CD4-positive, alpha-beta T cell treated with Interleukin-17A for 1 hour (primary cell): ENCODE data around the gene SYTL1.

Experiments
- DNase-seq: peaks from one replicate; pipeline ENCODE4 v3.0.0-alpha.2; 2020

The SYTL1 gene, protein sequence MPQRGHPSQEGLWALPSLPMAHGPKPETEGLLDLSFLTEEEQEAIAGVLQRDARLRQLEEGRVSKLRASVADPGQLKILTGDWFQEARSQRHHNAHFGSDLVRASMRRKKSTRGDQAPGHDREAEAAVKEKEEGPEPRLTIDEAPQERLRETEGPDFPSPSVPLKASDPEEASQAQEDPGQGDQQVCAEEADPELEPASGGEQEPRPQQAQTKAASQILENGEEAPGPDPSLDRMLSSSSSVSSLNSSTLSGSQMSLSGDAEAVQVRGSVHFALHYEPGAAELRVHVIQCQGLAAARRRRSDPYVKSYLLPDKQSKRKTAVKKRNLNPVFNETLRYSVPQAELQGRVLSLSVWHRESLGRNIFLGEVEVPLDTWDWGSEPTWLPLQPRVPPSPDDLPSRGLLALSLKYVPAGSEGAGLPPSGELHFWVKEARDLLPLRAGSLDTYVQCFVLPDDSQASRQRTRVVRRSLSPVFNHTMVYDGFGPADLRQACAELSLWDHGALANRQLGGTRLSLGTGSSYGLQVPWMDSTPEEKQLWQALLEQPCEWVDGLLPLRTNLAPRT

DNA sequence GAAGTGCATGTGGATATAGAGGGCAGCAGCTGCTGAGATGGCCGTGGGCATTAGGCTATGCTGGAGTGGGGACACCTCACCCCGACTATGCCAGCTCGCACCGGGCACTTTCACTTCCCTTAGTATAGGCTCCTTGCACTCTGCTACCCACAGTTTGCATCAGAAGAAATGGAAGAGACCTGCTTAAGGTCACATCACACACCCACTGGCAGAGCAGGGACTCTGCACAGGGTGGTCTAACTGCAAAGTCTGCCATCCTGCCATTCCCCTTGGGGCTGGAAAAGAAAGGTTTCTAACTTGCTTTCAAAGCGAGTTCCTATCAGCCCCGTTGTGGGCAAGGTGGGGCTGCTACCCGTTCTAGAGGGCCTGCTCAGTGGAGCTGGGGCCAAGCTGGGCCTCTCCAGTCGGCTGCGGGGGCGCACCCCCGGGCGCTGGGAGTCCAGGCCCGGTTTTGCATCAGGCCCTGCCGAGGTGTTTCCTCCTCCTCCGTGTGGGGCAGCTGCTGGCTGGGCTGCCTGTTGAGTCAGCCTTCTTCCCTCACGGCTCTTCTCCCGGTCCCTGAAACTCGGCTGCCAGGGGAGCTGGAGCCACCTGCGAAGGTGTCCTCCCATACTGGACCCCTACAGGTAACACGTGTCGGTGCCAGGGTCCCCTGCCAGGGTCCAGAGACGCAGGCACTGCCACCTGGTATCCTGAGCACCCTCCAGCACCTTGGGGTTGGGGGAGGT is at the start of gene SYTL1:
SYTL1 (plus strand) TSS at position 498 of the 728 bp plus-strand sequence. CDS start 3,313 bp downstream, outside the sequence.
- peak; percentile 69 for DNase-seq

DNA sequence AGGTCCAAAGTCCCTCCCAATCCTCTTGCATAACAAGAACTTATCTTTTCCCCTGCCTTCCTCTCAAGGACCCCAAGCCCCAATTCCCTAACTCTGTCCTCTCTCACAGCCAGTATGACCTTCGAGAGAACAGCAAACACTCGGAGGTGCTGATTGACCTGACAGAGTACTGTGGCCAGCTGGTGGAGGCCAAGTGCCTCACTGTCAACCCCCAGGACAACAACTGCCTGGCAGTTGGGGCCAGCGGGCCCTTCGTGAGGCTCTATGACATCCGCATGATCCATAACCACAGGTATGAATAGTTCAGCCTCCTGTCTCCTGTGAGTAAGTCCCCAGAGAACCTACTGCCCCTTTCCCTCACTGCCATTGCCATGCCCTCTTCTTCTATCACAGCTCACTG is 49.7 kb upstream of the SYTL1 start:
- DNase-seq, result no peak

DNA sequence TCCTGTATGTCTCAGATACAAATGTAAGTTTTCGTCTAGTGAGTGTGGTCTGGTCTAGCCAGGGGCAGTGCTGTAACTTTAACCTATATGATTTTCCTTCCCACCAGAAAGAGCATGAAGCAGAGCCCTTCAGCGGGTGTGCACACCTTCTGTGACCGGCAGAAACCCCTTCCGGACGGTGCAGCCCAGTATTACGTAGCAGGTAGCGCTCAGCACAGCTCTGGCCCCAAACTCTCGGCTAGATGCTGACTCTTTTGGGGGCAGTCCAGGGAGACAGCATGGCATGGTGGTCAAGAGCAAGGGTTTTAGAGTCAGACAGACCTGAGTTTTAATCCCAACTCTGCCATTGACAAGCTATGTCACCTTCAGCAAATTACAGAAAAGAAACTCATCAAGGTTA is 47.9 kb upstream of the SYTL1 start:
- no peak for DNase-seq

DNA sequence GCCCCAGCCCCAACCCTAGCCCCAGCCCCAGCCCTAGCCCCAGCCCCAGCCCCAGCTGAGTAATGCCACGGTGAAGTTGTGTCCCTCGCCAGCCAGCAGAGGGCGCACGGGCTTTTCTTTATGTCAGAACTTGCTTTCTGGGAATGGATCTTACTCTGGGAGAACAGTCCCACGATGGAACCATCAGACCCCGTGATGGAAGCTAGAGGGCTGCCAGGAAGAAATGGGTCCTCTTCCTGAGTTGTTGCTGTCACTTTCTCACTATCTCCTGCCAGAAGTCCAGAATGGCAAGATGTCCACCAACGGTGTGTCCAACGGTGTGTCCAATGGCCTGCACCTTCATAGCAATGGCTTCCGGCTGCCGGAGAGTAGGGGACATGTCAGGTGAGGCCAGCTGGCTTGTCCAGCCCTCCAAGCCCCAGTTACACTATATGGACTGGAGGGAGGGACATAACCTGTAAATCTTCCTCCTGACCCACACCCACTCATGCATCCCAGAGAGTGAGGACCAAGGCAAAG is 45.0 kb upstream of the SYTL1 start:
- DNase-seq, result peak; percentile 65

DNA sequence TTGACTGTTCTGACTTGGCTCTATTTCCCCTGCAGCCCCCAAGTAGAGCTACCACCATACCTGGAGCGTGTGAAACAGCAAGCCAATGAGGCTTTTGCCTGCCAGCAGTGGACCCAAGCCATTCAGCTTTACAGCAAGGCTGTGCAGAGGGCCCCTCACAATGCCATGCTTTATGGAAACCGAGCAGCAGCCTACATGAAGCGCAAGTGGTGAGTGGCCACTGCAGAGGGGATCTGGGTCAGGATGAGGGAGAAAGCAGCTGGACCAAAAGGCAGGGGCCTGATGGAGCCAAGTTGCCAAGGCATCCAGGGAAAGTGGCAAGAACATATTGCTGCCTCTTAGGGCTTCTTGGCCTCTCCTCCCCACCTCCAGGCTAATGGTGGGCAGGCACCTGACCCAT is 43.9 kb upstream of the SYTL1 start:
- DNase-seq, result no peak

DNA sequence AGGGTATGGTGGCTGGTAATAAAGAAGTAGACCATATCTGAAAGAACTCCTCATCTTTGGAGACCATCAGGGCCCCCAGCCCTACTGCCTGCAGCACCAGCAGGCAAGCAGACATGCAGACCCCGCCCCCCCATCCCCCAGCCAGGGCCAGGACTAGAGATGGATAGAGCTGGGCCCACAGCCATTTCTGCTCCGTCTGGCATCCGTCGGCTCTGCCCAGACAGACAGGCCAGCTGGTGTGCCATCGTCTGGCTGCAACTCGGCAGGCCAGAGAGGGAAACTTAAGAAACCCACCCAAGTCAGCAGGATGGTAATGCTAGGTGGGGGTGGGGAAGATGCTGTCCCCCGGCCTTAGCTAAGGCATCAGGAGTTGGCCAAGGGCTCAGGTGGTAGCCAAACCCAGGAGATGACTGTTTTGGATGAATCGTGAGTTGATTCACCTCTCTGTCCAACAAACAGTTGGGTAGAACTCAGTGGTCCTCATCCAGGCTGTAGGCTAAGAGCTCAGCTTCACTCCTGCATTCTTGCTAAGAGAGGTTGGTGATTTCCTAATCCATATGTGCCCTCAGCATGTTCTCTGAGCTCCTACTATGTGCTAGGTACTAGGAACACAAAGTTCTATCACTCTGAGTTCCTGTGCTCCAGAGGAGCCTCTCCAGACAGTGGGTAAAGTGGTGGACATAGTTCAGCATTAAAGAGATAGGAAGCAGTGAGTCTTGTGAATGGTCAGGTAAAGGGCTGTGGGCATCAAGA is 43.0 kb upstream of the SYTL1 start:
- DNase-seq, result no peak

DNA sequence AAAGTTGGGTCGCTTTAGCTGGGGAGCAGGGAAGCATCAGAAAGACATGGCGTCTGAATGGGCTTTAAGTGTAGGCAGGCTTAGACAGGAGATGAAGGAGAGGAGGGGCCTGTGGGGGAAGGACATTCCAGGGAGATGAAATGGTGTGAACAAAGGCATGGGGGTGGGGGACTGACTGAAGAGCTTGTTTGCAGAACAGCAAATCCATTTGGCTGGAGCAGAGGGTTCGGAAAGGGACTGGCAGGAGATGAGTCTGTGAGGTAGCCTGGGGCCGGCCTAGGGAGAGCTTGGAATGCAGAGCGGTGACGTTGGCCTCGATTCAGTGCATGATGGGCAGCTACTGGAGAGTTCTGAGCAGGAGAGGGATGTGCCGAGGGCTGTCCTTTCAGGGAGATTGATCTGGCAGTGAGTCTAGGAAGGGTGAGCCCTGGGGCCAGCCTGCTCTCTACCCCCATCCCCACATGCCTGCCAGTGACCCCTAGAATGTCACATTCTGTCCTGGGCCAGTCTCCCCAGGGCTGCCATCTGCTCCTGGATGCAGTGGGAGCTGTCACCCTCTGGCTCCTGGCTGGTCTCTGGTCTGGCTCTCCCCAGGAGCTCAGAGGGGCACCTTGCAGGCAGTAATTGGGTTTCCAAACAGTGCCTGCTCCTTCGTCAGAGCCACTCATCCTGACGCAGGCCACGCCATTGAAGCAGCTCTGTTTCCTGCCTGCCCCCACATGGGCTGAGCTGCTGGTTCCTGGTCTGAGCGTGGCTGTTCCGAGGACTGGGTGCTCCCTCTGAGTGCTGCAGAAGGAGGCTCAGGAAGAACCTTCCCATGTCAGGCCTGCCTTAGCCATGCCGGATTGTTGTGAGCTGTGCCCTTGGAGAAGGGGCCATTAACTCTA is 42.2 kb upstream of the SYTL1 start:
- no peak for DNase-seq

DNA sequence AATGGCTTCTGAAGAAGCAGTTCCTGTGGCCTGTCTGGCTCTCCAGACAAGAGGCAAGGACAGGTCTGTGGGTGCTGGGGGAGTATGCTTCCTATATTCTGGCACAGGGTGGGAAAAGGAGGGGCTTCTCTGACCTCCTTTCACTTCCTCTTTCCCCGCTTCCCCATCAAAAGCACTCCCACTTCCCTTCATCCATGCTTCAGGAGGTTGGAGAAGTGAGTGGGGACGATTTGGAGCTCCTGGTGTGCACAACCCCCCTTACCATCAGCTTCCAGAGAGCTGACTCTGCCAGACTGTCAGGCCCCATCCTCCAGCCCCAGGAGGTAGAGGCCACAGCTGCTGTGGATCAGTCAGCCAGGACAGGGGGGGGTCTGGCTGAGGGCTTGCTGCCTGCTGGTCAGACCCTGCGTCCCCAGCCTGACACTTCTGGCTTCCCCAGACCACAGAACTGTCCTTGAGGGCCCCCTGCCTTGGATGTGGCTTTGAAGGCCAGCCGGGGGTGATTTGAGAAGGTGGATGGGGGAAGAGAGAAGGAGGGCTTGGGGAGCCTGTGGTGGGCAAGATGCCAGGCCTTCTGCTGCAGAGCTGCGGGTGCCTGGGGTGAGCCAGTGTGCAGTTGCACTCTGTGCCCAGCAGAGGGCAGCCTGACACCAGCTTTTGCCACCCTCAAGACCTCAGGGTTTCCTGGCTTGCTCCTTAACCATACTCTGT is 41.3 kb upstream of the SYTL1 start:
- peak; percentile 83 for DNase-seq

DNA sequence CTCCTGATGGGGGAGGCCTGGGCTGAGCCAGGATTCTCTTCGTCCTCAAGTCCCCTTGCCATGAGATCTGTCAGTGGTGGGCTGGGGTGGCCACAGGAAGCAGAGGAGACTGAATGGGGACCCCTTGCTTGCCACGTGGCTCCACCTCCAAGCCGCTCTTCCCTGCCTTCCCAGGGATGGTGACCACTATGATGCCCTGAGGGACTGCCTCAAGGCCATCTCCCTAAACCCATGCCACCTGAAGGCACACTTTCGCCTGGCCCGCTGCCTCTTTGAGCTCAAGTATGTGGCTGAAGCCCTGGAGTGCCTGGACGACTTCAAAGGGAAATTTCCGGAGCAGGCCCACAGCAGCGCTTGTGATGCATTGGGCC is 40.8 kb upstream of the SYTL1 start:
- no peak for DNase-seq

DNA sequence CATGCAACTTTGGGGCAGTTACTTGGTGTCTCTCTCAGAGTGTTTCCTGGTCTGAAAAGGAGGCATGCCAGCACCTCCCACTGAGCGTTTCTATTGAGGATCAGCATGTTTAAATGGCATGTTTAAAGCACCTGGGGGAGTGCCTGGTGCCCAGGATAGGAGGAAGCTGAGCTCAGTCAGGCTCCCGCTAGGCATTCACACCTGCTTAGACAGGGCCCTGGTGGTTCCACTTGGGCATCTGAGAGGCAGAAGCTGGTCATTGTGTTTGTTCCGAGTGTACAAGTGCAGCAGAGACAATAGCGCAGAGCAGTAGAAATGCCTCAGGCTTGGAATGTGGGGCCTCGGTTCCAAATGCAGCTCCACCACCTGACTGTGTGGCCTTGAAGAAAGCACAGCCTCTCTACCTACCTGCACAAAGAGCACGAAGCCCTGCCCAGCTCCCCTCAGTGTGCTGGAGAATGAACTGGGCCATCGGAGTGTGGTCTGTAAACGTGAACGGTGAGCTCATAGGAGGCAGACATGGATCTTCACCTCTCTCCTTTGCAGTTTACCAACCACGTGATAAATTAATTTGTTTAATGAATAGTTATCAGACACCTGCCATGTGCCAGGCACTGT is 40.1 kb upstream of the SYTL1 start:
- no peak for DNase-seq

DNA sequence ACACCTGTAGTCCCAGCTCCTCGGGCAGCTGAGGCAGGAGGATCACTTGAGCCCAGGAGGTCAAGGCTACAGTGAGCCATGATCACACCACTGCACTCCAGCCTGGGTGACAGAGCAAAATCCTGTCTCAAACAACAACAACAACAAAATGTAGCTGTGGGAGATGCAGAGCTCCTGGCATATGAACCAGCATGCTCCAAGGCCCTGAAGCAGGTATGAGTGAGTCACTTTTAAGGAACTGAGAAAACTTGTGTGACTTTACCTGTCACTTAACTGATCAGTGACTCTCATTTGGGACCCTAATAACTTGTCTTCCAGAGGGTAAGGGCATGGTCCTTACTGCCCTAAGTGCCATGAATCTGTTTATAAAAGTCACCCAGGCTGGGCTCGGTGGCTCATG is 39.2 kb upstream of the SYTL1 start:
- DNase-seq, result no peak

DNA sequence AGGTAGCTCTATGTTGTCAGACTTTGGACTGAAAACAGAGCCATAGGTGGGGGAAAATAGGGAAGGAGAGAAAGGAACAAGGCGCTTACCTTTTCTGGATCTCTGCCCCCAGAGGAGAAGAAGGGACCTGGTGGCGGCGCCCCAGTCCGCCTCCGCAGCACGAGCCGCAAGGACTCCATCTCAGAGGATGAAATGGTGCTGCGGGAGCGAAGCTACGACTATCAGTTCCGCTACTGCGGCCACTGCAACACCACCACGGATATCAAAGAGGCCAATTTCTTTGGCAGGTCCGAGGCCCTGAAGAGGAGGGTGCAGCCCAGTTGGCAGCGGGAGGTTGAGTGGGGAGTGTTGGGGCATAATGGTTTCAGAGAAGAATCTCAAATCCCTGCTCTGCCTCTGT is 38.3 kb upstream of the SYTL1 start:
- DNase-seq, result no peak

DNA sequence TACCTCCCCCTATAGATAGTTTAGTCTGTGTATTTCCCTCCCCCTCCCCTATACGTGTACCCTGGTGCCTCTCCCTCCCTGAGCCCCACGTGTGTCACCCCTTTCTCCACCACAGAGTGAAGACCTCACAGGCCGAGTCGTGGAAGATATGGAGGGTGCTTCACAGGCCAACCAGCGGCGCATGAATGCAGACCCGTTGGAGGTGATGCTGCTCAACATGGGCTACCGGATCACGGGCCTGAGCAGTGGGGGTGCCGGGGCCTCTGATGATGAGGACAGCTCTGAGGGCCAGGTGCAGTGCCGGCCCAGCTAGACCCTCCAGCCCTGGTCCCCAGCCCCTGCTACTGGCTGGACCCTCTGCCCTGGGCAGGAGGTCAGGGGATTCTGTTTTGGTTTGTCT is 35.8 kb upstream of the SYTL1 start:
- no peak for DNase-seq

DNA sequence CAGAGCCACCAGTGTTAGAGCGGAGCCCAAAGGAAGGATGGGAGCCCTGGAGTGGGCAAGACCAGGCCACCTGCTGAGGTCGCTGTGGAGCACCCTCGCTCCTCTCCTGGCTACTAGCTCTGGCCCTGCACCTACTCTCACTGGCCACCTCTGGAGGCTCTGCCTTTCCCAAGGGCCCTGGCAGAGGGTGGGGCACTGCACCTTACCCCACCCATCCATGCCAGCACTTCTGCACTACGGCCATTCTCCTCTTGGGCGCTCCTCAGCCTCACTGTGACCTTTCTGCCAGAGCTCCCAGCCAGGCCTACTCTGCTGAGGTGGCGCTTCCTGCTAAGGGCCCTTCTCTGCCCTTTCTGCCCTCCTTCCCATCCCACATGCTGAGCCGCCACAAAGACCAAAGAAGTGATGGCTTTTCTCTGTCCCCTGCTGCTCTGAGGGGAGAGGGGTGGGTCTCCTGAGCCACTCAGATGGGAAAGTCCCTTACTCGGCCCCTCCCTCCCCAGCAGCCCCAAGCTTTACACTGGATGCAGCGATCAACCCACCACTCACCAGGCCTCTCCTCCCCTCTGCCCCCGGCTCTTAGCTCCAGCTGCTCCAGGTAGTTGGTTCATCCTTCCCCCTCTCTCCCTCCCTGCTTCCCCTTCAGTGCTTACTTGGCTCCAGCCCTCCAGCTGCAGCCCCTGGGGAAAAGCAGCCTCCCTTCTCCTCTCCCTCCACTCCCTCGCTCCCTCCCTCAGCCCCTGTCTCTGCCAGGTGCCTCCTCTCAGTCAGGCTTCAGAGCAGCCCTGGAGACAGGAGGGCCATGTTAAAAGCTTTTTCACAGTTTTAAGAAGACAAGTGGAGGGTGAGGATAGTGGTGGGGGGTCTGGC is 34.7 kb upstream of the SYTL1 start:
- DNase-seq, result no peak

DNA sequence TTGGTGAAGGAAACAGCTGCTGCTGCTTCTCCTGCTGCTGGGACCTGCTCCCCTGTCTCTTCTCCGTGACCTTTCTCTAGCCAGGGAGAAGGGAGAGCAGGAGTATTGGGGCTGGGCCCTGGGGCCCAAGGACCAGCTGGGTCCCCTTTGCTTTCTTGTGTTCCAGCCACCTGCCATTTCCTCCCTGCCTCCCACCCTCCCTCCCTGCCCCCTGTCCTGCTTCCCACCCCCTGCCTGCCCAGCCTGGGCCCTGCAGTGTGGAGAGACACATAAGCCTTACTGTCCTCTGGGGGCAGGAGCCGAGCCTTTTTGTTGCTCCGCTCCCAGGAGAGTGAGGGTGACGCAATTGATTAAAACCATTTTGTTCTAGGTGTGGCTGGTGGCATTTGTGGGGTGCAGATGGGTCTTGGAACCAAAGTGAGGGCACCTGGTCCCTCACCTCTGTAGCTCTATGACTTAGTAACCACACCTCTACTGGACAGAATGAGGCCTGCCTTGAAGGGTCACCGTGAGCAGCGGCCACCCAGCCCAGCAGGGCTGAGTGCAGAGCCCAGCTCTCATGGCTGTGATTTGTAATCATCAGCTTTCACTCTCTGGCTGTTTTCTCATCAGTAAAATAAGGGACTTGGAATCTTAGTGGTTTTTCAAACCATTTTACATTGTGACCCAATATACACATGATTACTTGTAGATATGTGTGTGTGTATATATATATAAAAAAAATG is 33.8 kb upstream of the SYTL1 start:
- DNase-seq, result no peak

DNA sequence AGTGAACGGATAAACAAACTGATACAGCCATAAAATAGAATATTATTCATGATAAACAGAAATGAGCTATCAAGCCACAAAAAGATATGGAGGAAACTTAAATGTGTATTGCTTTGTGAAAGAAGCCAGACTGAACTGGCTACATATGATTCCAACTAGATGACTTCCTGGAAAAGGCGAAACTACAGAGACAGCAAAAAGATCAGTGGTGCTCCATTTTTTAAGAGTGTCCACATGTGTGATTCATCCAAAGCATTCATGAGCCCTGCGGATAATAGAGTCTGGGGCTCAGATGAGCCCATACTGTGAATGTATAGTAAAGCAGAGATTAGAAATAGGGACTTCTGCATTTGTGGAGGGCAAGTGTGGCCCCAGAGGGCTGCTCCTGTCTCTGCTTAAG is 27.7 kb upstream of the SYTL1 start:
- DNase-seq, result no peak

DNA sequence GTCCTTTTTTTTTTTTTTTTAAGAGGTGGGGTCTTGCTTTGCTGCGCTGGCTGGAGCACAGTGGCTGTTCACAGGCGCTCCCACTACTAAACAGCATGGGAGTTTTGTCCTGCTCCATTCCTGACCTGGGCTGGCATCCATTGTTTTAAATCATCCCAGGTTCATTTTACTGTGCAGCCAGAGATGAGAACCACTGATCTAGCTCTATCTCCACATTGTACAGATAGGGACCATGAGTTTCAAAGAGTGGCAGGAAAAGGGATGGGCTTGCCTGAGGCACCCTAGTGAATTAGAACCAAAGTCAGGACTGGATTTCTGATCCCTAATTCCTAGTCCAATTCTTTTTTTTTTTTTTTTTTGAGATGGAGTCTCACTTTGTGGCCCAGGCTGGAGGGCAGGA is 27.1 kb upstream of the SYTL1 start:
- no peak for DNase-seq

DNA sequence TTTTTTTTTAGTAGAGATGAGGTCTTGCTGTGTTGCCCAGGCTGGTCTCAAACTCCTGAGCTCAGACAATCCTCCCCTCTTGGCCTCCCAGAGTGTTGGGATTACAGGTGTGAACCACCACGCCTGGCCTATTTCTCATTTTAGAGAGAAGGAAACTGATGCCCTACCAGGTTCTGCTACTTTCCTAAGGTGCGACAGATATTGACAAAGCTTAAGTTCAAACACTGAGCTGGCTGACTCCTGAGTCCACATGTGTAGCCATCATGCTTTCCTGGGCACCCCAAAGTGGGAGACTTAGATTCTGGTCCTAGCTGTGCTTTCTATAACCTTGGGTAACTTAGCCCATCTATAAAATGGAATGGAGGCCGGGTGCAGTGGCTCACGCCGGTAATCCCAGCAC is 25.0 kb upstream of the SYTL1 start:
- DNase-seq, result no peak

DNA sequence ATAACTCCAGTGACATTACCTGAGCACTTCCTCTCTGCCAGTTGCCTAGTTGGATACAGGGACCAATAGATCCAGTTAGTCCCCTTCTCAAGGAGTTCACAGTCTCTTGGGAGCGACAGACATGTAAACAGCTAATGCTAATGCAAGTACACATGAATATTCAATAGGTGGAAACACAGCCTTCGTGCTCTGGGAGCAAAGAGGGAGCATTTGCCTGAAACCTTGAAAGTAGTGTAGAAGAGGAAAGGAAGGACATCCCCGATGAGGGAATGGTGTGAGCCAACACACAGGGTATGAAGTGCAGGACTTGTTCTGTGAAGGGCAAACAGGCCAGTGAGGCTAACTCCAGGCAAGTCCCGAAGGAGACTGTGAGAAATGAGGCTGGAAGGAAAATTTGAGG is 23.7 kb upstream of the SYTL1 start:
- no peak for DNase-seq
